HepG2 (cell line): ENCODE results near the gene TPRKB. TPM values are rescaled to one million over a fixed set of nuclear protein-coding genes. Genes with fewer than 3 reads are reported as not detected.

Source experiments
- ARHGAP35 ChIP-seq: sonication (generic); formaldehyde crosslinking; IDR thresholded peaks from 2 replicates; pipeline ENCODE4 v1.9.0; 2022; ENCODE audit warnings: mild to moderate bottlenecking, inconsistent platforms, moderate library complexity, missing genetic modification reagents, borderline replicate concordance
- CEBPG ChIP-seq: IDR thresholded peaks from 2 replicates; pipeline ENCODE4 v1.6.1; 2016
- CENPX ChIP-seq: sonication (generic); formaldehyde crosslinking; IDR thresholded peaks from 2 replicates; pipeline ENCODE4 v1.9.0; 2021; ENCODE audit warnings: mild to moderate bottlenecking, missing genetic modification reagents, moderate library complexity
- DBP ChIP-seq: sonication (generic); formaldehyde crosslinking; IDR thresholded peaks from 2 replicates; pipeline ENCODE4 v1.4.0; 2020; ENCODE audit warnings: missing genetic modification reagents; ENCODE audit errors: not compliant biosample characterization
- GATAD2A ChIP-seq: IDR thresholded peaks from 2 replicates; pipeline ENCODE4 v1.6.1; 2016
- HDAC1 ChIP-seq: sonication (generic); formaldehyde crosslinking; IDR thresholded peaks from 2 replicates; pipeline ENCODE4 v1.5.1; 2020; ENCODE audit warnings: mild to moderate bottlenecking, missing genetic modification reagents
- HNF1B ChIP-seq: sonication (generic); formaldehyde crosslinking; IDR thresholded peaks from 2 replicates; pipeline ENCODE4 v1.5.1; 2020; ENCODE audit warnings: mild to moderate bottlenecking, moderate library complexity, missing genetic modification reagents
- HNF4A ChIP-seq: sonication (generic); formaldehyde crosslinking; IDR thresholded peaks from 2 replicates; pipeline ENCODE4 v1.4.0; 2020; ENCODE audit warnings: missing genetic modification reagents
- MIXL1 ChIP-seq: IDR thresholded peaks from 2 replicates; pipeline ENCODE4 v1.6.1; 2016
- NFYC ChIP-seq: IDR thresholded peaks from 2 replicates; pipeline ENCODE4 v1.6.1; 2016; ENCODE audit warnings: missing genetic modification reagents, missing compliant biosample characterization
- NR2F2 ChIP-seq: IDR thresholded peaks from 2 replicates; pipeline ENCODE4 v1.6.1; 2012; ENCODE audit warnings: low read depth, inconsistent platforms, borderline replicate concordance
- NR2F6 ChIP-seq, 2 experiments: IDR thresholded peaks; 2 replicates each; pipeline ENCODE4 v1.6.1; 2016; ENCODE audit warnings: antibody characterized with exemption in 1 of 2, mild to moderate bottlenecking in 1 of 2
- POLR2AphosphoS2 ChIP-seq: IDR thresholded peaks from 2 replicates; pipeline ENCODE4 v1.6.1; 2011; ENCODE audit warnings: low read depth, low read length, improper control_type of control experiment
- TBX2 ChIP-seq: sonication (generic); formaldehyde crosslinking; IDR thresholded peaks from 2 replicates; pipeline ENCODE4 v1.5.0; 2020; ENCODE audit warnings: missing genetic modification reagents, mild to moderate bottlenecking, borderline replicate concordance
- YEATS4 ChIP-seq: sonication (generic); formaldehyde crosslinking; IDR thresholded peaks from 2 replicates; pipeline ENCODE4 v1.4.0; 2020; ENCODE audit warnings: missing genetic modification reagents, borderline replicate concordance
- ZBTB34 ChIP-seq: sonication (generic); formaldehyde crosslinking; IDR thresholded peaks from 2 replicates; pipeline ENCODE4 v1.8.0; 2022; ENCODE audit warnings: mild to moderate bottlenecking, missing genetic modification reagents
- ZBTB39 ChIP-seq: sonication (generic); formaldehyde crosslinking; IDR thresholded peaks from 2 replicates; pipeline ENCODE4 v1.5.0; 2020; ENCODE audit warnings: missing genetic modification reagents
- ZC3H4 ChIP-seq: sonication (generic); formaldehyde crosslinking; IDR thresholded peaks from 2 replicates; pipeline ENCODE4 v1.4.0; 2020; ENCODE audit warnings: missing genetic modification reagents, borderline replicate concordance
- ZFP36L2 ChIP-seq: sonication (generic); formaldehyde crosslinking; IDR thresholded peaks from 2 replicates; pipeline ENCODE4 v1.4.0; 2020; ENCODE audit warnings: missing genetic modification reagents
- ZFX ChIP-seq: sonication (generic); formaldehyde crosslinking; IDR thresholded peaks from 2 replicates; pipeline ENCODE4 v1.4.0; 2020; ENCODE audit warnings: mild to moderate bottlenecking, low read depth, missing genetic modification reagents, moderate library complexity
- ZMAT3 ChIP-seq: sonication (generic); formaldehyde crosslinking; conservative IDR thresholded peaks from 2 replicates; pipeline ENCODE4 v1.7.0; 2021; ENCODE audit warnings: missing genetic modification reagents
- ZNF543 ChIP-seq: sonication (generic); formaldehyde crosslinking; IDR thresholded peaks from 2 replicates; pipeline ENCODE4 v1.4.0; 2020; ENCODE audit warnings: mild to moderate bottlenecking, missing genetic modification reagents
- ZNF562 ChIP-seq: sonication (generic); formaldehyde crosslinking; IDR thresholded peaks from 2 replicates; pipeline ENCODE4 v1.8.0; 2022; ENCODE audit warnings: missing genetic modification reagents, borderline replicate concordance
- ZNF891 ChIP-seq: sonication (generic); formaldehyde crosslinking; IDR thresholded peaks from 2 replicates; pipeline ENCODE4 v1.5.0; 2020; ENCODE audit warnings: mild to moderate bottlenecking, missing genetic modification reagents
- polyA plus RNA-seq, 8 experiments: library from polyadenylated mRNA; depleted of rRNA in 3 of 8; stranded (reverse) in 7 of 8; unstranded in 1 of 8; fragments of >200 nt; fragmentation: Illumina TruSeq in 4 of 8; extraction: Trizol in 4 of 8; gene quantifications; 2 replicates each; pipeline versions ENCODE4 v1.2.1 to v1.2.3, GENCODE V29; 2011 to 2016; ENCODE audit warnings: low read depth in 4 of 8, missing spikeins in 1 of 8, mixed read lengths in 1 of 8; ENCODE audit not compliant: insufficient read depth in 1 of 8
- total RNA-seq, 5 experiments: library from RNA; depleted of rRNA; stranded (reverse); fragments of >200 nt; fragmentation: Illumina TruSeq; extraction: Trizol; gene quantifications; 2 replicates each; pipeline ENCODE4 v1.2.3, GENCODE V29; 2016; ENCODE audit warnings: low read depth in 1 of 5

TPRKB gene
- total and polyA plus RNA-seq, 2 of the 13 experiments (the other 11 are each of a cell fraction or from before 2014, with no cell fraction given), result 32.0 to 58.0 TPM

- TF ChIP-seq ZBTB39 (CRISPR knock-in tag) (no peak), ZC3H4 (CRISPR knock-in tag) (no peak), NR2F6 (IDR thresholded peaks at IDR 0.05) (peak; percentile 43; the same call in 1 of the 2 replicates), NR2F6 (CRISPR knock-in tag; IDR thresholded peaks at IDR 0.05) (peak; percentile 48; the same call in 1 of the 2 replicates), ZBTB34 (CRISPR knock-in tag) (no peak), ZNF562 (CRISPR knock-in tag) (no peak), NR2F2 (0 out of 2 replicates have a peak, but pooled peaks have one; percentile 16), ZNF891 (CRISPR knock-in tag) (0 out of 2 replicates have a peak, but pooled peaks have one; percentile 34), ZFP36L2 (CRISPR knock-in tag) (no peak), CENPX (CRISPR knock-in tag) (no peak), CEBPG (CRISPR knock-in tag) (peak; percentile 42), ZMAT3 (CRISPR knock-in tag) (no peak), GATAD2A (CRISPR knock-in tag) (no peak), YEATS4 (CRISPR knock-in tag) (no peak), HNF4A (CRISPR knock-in tag) (peak; percentile 32; the same call in 1 of the 2 replicates), ZNF543 (no peak), HDAC1 (0 out of 2 replicates have a peak, but pooled peaks have one; percentile 3), TBX2 (peak; percentile 19; the same call in 1 of the 2 replicates), ARHGAP35 (no peak), ZFX (peak; percentile 25; the same call in 1 of the 2 replicates), POLR2AphosphoS2 (no peak), HNF1B (CRISPR knock-in tag) (peak; percentile 72), DBP (CRISPR knock-in tag) (no peak), MIXL1 (CRISPR knock-in tag) (peak; percentile 33; the same call in 1 of the 2 replicates), NFYC (no peak)
These were observed 35.0 kb downstream of the TPRKB start (continued) for GRCh38 chr2:73701968-73702665.
